ENCODE data around the gene ABHD6.
"Not testable (repeated sequence)": the region's sequence is repeated elsewhere in the genome, so short reads cannot be mapped to it uniquely, and the experiment has no call there.

ABHD6 gene

GRCh38 chr3:58209933-58210332, 27.7 kb upstream of the ABHD6 start:
- DNase-seq (ENCODE audit: low read depth in 2 of 2): no peak

GRCh38 chr3:58210761-58211460, 26.7 kb upstream of the ABHD6 start, which contains the start of gene DNASE1L3:
Gene DNASE1L3, minus strand, starts transcription at chr3:58210972. Its CDS starts 66 bp downstream, at chr3:58210906.
- DNase-seq (ENCODE audit: low read depth in 2 of 2): no peak

GRCh38 chr3:58214484-58215316, 22.9 kb upstream of the ABHD6 start:
- DNase-seq (ENCODE audit: low read depth in 2 of 2): no peak

GRCh38 chr3:58215317-58216025, 22.1 kb upstream of the ABHD6 start:
- no peak for DNase-seq (ENCODE audit: low read depth in 2 of 2)

GRCh38 chr3:58216496-58217195, 20.9 kb upstream of the ABHD6 start:
- no peak for DNase-seq (ENCODE audit: low read depth in 2 of 2)

GRCh38 chr3:58217209-58217811, 20.3 kb upstream of the ABHD6 start:
- DNase-seq (ENCODE audit: low read depth in 2 of 2): no peak

GRCh38 chr3:58218904-58219303, 18.7 kb upstream of the ABHD6 start:
- no peak for DNase-seq (ENCODE audit: low read depth in 2 of 2)

- DNase-seq (ENCODE audit: low read depth in 2 of 2): no peak
Observed at GRCh38 chr3:58222161-58222724, 15.3 kb upstream of the ABHD6 start.

GRCh38 chr3:58223855-58224254, 13.7 kb upstream of the ABHD6 start:
- DNase-seq (ENCODE audit: low read depth in 2 of 2): no peak

GRCh38 chr3:58227933-58228332, 9.7 kb upstream of the ABHD6 start:
- not testable (repeated sequence) for DNase-seq (ENCODE audit: low read depth in 2 of 2)

GRCh38 chr3:58230876-58231552, 6.6 kb upstream of the ABHD6 start:
- no peak for DNase-seq (ENCODE audit: low read depth in 2 of 2)

- DNase-seq (ENCODE audit: low read depth in 2 of 2): no peak
Observed at GRCh38 chr3:58231666-58232065, 5.9 kb upstream of the ABHD6 start.

- DNase-seq (ENCODE audit: low read depth in 2 of 2): no peak
Observed at GRCh38 chr3:58234516-58234931, 3.1 kb upstream of the ABHD6 start.

GRCh38 chr3:58235970-58236369, 1.6 kb upstream of the ABHD6 start:
- DNase-seq (ENCODE audit: low read depth in 2 of 2): no peak

- DNase-seq (ENCODE audit: low read depth in 2 of 2): no peak
Observed at GRCh38 chr3:58236527-58237237, 910 bp upstream of the ABHD6 start.

- no peak for DNase-seq (ENCODE audit: low read depth in 2 of 2)
Observed at GRCh38 chr3:58237941-58238681, 519 bp downstream of the ABHD6 start.

- DNase-seq (ENCODE audit: low read depth in 2 of 2): no peak
Observed at GRCh38 chr3:58238830-58239229, 1.2 kb downstream of the ABHD6 start.

GRCh38 chr3:58241306-58242044, 3.9 kb downstream of the ABHD6 start:
- DNase-seq (ENCODE audit: low read depth in 2 of 2): no peak
